ENCODE measurements around the gene ANXA6.

- TF ChIP-seq, protein P1, sequence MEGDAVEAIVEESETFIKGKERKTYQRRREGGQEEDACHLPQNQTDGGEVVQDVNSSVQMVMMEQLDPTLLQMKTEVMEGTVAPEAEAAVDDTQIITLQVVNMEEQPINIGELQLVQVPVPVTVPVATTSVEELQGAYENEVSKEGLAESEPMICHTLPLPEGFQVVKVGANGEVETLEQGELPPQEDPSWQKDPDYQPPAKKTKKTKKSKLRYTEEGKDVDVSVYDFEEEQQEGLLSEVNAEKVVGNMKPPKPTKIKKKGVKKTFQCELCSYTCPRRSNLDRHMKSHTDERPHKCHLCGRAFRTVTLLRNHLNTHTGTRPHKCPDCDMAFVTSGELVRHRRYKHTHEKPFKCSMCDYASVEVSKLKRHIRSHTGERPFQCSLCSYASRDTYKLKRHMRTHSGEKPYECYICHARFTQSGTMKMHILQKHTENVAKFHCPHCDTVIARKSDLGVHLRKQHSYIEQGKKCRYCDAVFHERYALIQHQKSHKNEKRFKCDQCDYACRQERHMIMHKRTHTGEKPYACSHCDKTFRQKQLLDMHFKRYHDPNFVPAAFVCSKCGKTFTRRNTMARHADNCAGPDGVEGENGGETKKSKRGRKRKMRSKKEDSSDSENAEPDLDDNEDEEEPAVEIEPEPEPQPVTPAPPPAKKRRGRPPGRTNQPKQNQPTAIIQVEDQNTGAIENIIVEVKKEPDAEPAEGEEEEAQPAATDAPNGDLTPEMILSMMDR (IDR thresholded peaks at IDR 0.05), result no peak
- no peak for TF ChIP-seq POLR2A (IDR thresholded peaks at IDR 0.05)
- no peak for TF ChIP-seq POLR2AphosphoS5 (IDR thresholded peaks at IDR 0.05)
These were observed 103.7 kb downstream of the ANXA6 start for GRCh38 chr5:151053796-151054462.

Measured in gastroesophageal sphincter (tissue), 3 donors.